GM19240 (cell line): ENCODE measurements around the gene KCNK18.
"Not testable (repeated sequence)": the region's sequence is repeated elsewhere in the genome, so short reads cannot be mapped to it uniquely, and the experiment has no call there.

Source experiments
- DNase-seq: peaks from one replicate; pipeline ENCODE4 v3.0.0; 2011; ENCODE audit warnings: low spot score; ENCODE audit not compliant: insufficient read length

Gene KCNK18

DNA sequence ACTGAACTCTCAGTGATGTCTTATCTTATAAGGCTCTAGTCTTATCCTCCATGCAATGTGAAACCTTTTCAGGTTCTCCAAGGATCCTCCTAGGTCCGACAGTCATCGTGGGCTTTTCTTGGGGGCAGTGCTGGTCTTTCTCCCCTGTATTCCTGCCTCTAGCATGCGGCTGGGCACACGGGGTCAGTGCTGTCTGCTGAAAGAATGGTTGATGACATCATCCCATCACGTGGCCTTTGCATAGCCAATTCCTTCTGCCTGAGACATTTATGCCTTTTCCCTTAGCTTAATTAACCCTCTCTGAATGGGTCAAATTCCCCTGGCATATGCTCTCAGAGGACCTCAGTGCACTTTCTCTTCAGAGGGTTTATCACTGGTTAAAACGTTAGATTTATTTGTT lies 27.0 kb upstream of the KCNK18 start:
- no peak for DNase-seq

DNA sequence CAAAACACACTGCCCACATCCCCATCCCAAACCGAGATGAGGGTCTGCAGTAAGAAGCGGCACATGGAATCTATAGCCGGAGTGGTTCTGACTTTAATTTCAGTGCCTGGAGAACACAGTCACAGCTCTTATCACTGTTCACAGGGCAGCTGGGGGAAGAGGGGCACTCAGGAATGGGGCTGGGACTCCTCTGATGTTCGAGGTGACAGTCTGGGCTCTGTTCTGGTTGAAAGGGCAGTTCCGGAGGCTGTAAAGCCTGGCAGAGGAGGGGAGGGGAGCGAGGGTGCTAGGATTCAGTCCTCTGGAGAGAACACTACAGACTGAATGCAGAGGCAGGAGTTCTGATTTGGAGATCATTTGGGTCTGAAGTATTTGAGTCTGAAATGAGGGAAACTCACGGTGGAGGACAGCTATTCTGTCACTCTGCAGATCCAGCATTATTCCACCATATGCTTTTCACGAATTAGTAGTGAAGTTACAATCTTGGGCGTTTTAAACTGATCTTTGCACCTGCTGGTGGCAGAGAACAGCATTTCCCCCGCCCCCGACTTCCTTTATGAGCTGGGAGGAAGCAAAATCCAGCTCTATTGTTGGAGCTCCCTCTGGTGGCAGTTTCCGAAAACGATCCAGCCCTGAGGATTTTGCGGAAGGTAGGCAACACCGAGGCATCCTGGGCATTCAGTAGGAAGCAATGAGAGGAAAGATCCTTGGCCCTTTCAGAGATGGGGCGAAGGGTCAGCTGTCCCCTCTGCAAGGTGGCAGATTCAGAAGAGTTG lies 22.7 kb upstream of the KCNK18 start:
- DNase-seq: peak; percentile 72

DNA sequence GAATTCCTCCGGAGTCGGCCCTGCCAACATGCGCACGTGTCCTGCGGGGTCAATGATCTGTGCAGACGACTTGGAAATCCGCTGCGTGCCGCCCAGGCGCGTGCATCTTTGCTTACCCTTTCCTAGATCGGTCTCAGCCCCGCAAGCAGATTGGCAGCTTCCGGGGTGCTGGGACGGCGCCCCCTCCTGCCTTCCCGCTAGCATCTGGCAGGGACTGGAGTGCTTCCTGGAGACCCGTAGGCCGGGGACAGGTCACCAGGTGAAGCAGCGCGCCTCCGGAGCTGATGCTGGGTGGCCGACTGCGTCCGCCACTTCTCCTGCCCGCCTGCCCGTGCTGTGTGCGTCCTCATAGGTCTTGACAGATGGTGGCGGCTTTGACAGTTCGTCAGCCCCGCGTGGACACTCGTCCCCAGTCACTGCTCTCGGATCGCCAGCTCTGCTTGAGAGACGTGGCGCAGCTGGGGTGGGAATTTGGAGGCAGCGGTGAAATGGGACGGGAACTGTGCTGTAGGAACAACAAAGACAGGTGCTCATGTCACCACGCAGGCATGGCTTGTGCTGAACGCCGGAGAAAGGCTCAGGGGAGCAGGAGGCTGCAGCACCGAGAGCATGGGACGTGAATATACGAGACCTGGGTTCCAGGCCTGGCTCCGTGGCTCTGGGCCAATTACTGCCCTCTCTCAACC lies 21.9 kb upstream of the KCNK18 start:
- no peak for DNase-seq

DNA sequence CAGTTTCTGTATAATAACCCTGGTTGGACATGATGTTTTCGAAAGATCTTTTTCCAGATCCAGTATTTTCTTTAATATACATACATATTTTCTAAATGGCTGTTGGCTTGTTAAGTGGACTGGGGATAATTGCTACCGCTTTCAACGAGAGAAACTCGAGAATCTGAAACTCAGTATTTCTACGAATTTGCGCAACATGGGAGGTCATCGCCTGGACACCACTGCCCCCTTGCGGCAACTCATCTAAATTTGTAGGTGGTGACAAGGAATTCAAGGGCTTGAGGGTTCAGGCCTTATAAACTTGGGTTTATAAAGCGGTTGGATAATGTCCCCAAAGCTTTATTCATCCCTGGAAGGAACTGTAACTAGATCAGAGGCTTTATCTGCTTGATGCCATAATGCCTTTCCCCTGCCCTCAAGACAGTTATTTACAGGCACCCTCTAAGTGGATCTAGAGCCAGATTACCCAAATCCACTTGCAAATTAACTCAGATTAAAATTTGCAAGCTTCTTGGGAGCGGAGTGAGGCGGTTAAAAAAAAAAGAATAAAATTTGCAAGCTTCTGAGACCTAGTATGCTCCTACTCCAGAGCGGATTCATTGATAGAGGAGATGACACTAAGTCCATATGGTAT lies 21.3 kb upstream of the KCNK18 start:
- peak; percentile 50 for DNase-seq

DNA sequence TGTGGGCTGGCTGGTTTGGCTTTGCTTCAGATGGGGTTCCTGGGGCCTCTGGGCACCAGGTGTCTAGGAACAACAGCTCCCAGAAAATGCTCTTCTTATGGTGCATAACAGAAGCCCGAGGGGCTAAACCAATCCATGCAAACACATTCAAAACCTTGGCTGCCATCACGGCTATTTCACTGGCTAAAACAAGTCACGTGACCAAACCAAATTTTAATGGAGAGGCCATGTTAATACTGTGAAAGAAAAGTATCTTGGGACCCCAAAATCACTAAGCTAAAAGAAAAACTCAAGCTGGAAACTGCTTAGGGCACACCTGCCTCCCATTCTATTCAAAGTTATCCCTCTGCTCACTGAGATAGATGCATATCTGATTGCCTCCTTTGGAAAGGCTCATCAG lies 19.1 kb upstream of the KCNK18 start:
- no peak for DNase-seq

DNA sequence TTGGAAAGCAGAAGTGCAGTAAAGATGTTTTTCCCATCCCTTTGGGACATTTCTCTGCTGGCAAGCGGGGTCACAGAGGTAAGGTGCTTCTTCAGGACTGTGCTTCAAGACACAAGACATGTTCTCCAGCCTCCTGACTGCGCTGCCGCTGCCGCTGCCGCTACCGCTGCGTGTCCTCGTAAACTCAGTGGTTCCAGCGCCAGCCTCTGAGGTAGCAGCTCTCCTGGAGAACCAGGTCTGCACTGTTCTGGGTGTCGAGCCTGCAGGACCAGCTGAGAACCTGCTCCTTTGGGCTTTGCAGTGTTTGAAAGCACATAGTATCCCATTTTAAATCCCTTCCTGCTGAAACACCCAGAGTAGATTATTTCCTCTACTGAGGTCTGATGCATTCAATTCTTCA lies 13.0 kb upstream of the KCNK18 start:
- DNase-seq: no peak

DNA sequence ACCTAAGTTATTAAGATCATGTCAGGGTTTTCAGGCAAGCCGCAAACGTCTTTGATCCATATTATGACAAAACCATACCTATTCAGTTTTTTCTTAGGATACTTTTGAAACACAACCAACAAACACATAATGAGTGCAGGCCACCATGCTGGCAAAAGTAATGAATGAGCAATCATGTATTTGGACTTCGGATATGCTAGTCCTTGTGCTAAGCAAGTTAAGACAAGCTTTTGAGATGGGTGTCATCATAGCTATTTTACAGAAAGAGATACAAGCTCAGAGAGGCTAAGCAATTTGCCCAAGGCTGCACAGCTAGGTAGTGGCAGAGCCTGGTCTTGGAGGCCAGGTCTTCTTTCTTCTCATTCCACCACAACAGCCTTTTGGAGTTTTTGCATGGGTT lies 12.5 kb upstream of the KCNK18 start:
- DNase-seq: no peak

DNA sequence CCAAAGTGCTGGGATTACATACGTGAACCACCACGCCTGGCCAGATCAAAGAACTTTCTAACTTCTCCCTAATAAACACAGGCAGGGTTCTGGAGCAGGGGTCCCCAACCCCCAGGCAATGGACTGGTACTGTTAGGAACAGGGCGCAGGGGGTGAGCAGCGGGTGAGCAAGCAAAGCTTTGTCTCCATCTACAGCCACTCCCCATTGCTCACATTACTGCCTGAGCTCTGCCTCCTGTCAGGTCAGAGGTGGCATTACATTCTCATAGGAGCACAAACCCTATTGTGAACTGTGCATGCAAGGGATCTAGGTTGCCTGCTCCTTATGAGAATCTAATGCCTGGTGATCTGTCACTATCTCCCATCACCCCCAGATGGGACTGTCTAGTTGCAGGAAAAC lies 11.5 kb upstream of the KCNK18 start:
- DNase-seq: not testable (repeated sequence)

DNA sequence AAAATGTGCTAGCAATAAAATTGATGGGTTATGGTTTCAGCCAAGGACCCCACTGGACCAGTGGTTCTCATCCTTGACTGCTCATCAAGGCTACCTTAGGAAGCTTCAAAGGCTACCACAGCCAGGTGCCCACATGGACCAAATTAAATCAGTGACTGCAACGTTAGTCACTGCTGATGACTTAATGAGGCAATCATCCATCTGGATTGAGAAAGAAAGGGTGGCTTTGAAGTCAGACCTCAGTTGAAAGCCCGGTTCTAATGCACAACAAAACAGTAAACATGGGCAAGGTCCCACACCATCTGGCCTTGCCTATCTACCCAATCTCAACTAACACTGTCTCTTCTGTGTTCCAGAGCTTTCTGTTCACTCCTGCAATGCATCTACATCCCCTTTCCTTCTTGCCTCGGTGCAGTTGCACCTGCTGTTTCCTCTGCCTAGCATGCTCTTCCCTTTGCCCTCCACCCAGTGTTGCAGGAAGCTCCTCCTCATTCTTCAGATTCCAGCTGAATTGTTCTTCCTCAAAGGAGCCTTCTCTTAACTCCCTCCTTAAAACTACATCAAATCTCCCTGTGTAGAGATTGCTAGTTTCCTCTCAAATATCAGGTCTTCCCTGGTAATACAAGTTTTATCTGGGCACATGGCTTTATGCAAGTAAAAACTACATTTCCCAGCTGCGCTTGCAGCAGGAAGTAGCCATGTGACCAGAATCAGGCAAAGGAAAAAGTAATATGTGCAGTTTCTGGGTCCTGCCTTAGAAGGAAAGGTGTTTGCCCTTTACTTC lies 10.3 kb upstream of the KCNK18 start:
- DNase-seq: no peak

DNA sequence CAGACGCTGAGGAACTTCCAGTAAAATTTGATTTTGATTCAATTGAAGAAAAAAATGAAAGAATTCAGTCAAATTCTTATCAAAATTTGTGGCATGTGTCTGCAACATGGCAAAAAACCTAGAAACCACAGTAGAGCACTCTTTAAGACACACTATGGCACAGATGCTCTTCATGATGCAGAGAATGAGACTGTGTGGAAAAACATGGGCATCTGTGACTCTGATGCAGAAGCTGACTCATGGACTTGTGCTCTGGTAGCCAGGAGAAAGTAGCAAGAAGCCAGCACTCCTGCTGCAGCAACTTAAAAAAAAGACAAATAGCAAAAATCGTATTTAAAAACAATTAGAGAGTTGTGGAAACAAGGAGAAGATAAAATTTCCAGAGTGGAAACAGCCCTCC lies 8.9 kb upstream of the KCNK18 start:
- DNase-seq: no peak

DNA sequence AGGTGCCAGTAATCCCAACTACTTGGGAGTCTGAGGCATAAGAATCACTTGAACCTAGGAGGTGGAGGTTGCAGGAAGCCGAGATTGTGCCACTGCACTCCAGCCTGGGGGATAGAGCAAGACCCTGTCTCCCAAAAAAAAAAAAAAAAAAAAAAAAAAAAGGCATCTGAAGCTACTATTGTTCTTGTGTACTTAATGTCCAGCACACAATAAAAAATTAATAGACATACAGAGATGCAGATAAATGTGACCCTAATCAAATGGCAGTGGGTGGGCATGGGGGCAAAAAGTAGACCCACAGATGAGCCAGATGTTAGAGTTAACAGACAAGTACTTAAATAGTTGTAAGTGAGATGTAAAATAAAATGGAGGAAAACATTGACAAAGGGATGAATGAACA lies 7.7 kb upstream of the KCNK18 start:
- DNase-seq: no peak

DNA sequence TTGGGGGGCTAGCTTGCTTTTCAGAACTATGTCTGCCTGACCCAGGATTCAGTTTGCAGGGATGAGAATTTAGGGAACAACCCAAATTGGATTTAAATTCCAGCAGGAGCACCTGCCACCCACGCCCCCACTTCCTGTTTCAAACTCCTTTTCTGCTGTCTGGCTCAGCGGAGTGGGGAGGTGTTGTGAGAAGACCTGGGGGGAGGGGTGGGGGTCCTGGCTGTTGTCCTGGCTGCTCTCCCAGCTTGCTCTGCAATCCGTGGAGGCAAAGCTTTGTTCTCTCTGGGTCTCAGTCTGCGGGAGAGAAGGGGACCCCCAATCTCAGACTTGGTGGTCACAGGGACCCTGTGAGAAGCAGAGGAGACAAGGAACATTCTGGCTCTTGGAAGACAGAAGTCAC lies 799 bp downstream of the KCNK18 start:
- no peak for DNase-seq

DNA sequence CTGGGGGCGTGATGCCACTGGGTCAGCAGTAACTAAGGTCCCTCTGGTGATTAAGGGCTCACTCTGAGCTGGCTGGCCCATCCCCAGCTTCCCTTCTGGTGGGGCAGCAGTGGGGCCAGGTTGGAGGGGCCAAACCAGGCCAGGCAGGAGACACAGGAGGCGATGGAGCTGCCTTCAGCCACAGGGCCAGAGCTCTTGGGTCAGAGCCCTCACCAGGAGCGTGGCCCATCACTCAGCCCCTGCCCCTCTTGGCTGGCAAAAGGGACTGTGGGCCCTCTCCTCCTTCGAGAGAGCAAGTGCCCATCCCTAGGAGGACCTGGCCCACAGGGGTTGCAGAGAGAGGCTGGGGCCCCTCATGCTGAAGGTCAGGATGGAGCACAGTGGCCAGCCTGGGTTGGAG lies 4.5 kb downstream of the KCNK18 start:
- DNase-seq: no peak

DNA sequence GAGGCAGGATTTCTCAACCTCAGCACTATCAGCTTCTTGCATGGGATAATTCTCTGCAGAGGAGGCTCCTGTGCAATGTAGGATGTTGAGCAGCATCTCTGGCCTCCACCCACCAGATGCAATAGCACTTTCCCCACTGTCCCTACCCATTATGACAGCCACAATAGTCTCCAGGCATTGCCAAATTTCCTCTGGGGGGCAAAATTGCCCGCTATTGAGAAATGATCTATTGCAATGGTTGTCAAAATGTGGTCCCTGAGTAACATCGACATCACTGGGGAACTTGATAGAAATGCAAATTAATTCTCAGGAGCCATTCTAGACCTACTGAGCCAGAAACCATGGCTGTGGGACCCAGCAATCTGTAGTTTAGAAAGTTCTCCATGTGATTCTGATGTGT lies 7.0 kb downstream of the KCNK18 start:
- no peak for DNase-seq

DNA sequence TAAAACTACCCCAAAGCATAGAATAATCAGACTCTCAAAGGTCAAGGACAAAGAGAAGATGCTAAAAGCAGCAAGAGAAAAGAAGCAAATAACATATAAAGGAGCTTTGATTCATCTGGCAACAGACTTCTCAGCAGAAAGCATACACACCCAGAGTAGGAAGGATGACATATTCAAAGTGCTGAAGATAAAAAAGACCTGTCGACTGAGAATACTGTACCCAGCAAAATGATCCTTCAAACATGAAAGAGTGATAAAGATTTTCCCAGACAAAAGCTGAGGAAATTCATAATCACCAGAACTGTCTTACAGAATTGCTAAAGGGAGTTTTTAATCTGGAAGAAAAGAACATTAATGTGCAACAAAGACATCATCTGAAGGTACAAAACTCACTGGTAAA lies 14.9 kb downstream of the KCNK18 start:
- DNase-seq: no peak

DNA sequence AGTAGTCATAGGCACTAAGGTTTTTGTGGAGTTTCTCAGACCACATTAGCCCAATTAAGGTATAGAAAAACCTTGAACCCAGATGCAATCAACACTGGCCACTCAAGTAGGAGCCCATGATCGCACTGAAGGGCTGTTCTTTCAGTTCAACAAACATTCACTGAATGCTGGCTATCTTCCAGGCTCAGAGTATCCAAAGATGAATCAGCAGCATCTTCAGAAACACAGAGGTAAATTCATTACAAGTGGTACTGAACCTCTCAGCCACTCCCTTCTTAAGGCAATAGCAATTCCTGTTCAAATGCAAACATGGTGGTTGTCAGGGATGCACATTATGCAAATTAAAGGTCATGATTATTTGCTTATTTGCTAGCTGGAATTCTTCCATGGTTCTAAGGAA lies 17.1 kb downstream of the KCNK18 start:
- no peak for DNase-seq

DNA sequence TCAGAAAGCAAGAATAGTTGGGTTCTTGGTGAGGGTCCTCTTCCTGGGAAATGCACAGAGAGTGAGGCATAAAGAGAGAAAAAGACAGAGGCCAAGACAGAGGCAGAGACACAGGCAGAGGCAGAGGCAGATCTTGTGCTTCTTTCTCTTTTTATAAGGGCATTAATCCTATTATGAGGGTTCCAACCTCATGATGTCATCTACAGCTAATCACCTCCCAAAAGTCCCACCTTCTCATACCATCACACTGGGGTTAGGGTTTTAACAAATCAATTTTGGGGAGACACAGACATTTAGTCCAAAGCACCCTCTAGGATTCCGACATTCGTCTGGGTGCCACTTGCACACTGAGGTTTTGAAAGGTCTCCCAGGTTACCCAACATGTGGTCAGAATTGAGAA lies 17.8 kb downstream of the KCNK18 start:
- no peak for DNase-seq

DNA sequence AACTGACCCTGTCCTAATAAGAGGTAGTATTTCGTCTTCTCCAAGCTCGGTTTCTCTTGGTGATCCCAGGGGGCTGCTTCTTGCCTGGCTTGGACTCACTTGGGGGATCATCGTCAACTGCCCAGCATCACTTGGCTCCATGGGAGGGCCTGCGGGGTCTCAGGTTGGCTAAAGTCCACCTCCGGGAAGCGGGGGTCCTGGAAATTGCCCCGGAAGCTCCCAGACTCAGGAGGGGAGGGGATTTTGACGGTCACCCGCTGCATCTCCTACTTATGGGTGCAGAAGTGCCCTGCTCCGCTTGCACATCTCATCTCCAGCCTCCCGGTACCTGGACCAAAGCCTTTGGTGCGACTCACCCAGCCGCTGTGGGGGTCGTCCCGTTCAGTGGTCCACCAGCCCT lies 18.7 kb downstream of the KCNK18 start:
- no peak for DNase-seq

DNA sequence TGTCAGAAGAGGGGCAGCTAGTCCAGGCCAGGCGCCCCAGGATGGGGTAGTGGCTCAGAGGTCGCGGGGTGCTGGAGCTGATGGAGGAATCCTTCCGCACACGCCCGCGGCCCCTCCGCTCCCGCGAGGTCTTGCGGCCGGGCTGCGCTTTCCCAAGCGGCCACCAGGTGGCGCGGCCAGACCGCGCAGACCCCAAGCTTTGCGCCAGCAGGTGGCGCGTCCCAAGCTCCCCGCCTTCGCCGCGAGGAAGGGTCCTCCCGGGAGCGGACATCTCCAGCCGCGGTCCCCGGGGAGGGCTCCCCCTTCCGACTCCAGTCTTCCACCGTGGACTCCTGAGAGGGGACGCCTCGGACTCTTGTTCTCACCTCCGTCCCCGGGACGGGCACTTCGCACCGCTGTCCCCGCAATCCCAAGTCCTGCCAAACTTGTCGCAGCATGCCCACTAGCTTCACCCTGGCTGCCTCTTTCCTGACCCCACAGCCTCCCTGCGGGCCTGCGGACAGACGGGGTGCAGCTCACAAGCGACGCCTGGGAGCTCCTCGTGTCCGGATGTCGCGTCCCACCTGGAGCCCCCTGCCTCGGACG lies 19.4 kb downstream of the KCNK18 start:
- peak; percentile 80 for DNase-seq

DNA sequence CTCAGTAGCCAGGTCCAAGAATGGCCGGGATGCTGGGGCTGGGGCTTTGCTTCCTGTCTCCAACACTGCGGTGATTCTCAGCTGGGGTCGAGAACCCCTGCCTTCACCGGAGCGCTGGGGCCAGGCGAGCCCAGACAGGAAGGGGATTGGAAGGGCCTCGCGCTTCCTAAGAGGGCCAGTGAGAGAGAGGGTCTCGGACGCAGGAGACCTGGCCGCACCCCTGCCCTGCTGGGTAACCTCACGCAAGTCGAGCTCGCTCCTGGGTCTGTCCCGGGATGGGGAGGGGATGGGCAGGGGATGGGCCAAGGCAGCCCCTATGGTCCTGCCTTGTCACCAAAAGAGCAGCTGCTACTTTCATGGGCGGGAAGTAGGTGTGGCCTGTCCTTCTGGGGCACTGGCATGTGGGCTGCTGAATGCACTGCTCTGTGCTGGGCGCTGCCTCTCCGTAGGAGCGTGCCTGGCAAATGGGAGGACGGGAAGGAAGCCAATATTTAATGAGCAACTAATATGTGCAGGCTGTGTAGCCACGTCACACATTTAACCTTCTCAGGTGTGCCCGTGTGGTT lies 20.0 kb downstream of the KCNK18 start:
- peak; percentile 28 for DNase-seq

DNA sequence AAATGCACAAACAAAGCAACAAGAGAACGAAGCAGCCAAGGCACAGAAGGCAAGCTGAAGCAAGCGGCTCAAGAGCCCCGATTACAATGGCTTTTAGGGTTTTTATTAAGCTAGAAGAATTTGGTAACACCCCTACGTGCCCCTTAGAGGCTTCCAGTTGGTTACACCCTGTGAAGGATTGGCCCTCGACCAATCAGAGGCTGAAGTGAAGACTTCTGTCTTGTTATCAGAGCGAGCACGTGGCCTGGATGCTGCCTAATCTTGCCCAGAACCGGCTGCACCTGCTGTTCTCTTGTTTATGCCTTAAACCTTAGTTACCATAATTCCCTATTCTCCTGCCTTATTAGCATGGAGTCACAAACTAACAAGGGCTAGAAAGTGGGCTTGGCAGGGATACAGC lies 21.4 kb downstream of the KCNK18 start:
- no peak for DNase-seq
